Activated CD4-positive, CD25-positive, alpha-beta regulatory T cell treated with anti-CD3 and anti-CD28 coated beads, Interleukin-2, amount 50 U/mL, for 72 hours (primary cell): Measurements from ENCODE around the gene TRIM27.
"Not testable (repeated sequence)": the region's sequence is repeated elsewhere in the genome, so short reads cannot be mapped to it uniquely, and the experiment has no call there.

ENCODE experiments used
- DNase-seq: peaks from one replicate; pipeline ENCODE4 v3.0.0; 2021

Gene TRIM27

GRCh38 chr6:28862077-28862476 lies 61.7 kb downstream of the TRIM27 start:
- no peak for DNase-seq

- DNase-seq, result no peak
Observed at GRCh38 chr6:28861339-28861738, 62.4 kb downstream of the TRIM27 start.

DNA sequence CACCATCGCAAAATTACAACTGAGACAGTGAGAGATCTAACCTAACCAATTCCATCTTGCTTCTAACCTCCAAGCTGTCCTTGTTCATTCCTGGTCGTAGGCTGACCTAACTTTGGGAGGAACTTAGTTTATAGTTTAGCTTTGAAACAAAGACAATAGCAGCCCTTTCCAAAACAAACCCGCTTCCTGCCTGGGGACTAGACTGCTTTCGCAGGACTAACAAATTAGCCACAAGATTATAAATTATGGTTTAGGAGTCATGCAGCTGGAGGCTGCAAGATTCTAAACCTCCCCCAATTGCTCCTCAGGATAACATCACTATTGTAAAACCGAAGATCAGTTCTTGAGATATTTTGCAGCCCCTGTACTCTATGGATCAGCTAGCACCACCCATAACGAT lies 63.2 kb downstream of the TRIM27 start:
- no peak for DNase-seq

DNA sequence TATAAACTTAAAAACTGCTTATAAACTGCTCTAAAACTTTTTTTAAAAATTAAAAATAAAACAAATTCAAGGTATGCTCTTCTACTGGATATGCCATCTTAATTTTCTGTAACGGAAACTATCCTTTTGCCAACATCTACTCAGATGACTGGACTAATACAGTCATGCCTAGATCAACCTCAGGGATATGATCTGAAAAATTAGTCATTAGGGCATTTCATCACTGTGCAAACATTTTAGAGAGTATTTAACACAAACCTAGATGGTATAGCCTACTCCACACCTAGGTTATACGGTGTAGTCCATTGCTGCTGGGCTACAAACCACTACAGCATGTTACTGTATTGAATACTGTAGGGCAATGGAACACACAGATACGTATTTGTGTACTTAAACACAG lies 64.8 kb downstream of the TRIM27 start:
- DNase-seq, result no peak

- DNase-seq, result no peak
Observed at GRCh38 chr6:28856620-28857005, 67.2 kb downstream of the TRIM27 start.

DNA sequence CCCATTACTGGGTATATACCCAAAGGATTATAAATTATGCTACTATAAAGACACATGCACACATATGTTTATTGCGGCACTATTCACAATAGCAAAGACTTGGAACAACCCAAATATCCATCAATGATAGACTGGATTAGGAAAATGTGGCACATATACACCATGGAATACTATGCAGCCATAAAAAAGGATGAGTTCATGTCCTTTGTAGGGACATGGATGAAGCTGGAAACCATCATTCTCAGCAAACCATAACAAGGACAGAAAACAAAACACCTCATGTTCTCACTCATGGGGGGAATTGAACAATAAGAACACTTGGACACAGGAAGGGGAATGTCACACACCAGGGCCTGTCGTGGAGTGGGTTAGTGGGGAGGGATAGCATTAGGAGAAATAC lies 69.4 kb downstream of the TRIM27 start:
- not testable (repeated sequence) for DNase-seq
